GM10266 (cell line): ENCODE data around the gene HLF.

Source experiments
- DNase-seq: peaks from one replicate; pipeline ENCODE4 v3.0.0; 2012; ENCODE audit errors: extremely low spot score
- TF ChIP-seq, protein P1 (sequence below): IDR thresholded peaks from 2 replicates; pipeline ENCODE4 v1.5.1; 2012; ENCODE audit warnings: mild to moderate bottlenecking, low read depth; ENCODE audit not compliant: control insufficient read depth, insufficient read depth; ENCODE audit errors: missing control alignments

The HLF gene

DNA sequence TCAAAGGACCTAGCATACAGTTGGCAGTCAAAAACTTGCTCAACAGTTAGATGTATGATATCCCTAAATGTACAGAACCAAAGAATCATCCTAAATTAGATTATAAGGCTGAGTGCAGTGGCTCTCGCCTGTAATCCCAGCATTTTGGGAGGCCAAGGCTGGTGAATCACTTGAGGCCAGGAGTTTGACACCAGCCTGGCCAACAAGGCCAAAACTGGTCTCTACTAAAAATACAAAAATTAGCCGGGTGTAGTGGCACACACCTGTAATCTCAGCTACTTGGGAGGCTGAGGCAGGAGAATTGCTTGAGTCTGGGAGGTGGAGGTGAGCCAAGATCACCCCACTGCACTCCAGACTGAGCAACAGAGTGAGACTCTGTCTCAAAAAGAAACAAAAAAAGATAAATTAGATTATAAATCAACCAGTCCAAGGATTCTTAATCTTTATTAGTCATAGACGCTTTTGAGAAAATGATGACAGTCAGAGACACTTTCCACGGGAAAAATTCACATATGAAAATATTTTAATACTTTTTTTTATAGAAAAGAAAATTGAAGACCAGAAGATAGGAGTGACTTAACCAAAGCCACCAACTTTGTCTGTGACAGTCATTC is 79.2 kb downstream of the HLF start:
- TF ChIP-seq, protein P1, sequence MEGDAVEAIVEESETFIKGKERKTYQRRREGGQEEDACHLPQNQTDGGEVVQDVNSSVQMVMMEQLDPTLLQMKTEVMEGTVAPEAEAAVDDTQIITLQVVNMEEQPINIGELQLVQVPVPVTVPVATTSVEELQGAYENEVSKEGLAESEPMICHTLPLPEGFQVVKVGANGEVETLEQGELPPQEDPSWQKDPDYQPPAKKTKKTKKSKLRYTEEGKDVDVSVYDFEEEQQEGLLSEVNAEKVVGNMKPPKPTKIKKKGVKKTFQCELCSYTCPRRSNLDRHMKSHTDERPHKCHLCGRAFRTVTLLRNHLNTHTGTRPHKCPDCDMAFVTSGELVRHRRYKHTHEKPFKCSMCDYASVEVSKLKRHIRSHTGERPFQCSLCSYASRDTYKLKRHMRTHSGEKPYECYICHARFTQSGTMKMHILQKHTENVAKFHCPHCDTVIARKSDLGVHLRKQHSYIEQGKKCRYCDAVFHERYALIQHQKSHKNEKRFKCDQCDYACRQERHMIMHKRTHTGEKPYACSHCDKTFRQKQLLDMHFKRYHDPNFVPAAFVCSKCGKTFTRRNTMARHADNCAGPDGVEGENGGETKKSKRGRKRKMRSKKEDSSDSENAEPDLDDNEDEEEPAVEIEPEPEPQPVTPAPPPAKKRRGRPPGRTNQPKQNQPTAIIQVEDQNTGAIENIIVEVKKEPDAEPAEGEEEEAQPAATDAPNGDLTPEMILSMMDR: no peak
- no peak for DNase-seq

DNA sequence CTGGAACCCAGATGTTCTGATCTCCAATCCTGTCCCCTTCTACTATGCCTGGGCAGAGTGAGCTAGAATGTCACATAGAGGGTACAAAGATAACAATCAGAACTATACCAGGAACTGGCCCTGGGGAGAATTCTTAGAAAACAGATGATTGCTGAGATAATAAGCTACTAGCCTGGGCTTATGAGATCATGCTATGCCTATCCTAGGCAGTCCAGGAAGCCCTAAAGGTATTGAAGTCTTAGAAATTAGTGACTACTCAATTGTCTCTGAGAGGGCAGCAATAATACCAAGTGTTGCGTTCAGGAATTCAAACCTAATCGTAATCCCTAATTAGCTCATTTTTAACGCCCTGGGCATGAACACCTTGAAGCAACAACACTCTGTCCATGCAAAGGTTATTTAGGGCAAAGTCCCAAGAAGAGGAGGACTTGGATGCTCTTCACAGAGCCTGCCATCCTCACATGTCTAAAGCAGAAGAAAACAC is 79.8 kb downstream of the HLF start:
- no peak for DNase-seq
- TF ChIP-seq, protein P1: no peak

DNA sequence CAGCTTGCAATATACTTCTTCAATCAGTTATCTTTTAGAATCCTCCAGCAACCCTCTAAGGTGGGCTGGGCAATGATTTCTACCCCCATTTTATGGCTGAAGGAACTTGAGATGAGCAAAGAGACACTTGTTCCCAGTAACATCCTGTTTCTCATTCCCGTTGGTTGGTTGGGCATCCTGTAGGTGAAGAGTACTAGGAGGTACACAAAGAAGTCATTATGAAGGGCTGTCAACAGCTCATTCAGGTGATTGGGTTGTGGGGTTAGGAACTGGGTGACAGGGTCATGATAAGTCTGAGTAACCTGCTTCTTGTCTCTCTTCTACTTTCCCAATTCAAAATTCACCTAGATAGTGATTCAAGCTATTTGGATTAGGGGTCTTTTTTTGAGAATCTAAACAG is 80.4 kb downstream of the HLF start:
- TF ChIP-seq, protein P1: no peak
- DNase-seq: no peak

DNA sequence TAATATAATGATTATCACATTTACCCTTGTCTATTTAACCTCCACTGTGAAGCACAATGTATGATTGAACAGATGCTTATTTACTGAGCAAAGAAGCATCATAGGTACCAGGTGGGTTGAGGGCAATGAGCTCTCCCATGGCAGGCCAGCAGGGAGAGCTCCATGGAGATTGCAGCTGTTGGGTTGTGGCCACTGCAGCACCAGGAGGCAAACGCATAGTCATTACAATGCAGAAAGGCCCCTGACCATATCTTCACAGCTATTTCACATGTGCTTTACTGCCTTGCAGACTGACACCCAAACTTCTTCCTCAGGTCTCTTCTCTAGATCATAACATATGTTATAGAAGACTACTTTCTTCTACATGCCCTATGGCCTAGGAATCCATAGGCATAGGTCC is 81.9 kb downstream of the HLF start:
- TF ChIP-seq, protein P1: no peak
- no peak for DNase-seq

DNA sequence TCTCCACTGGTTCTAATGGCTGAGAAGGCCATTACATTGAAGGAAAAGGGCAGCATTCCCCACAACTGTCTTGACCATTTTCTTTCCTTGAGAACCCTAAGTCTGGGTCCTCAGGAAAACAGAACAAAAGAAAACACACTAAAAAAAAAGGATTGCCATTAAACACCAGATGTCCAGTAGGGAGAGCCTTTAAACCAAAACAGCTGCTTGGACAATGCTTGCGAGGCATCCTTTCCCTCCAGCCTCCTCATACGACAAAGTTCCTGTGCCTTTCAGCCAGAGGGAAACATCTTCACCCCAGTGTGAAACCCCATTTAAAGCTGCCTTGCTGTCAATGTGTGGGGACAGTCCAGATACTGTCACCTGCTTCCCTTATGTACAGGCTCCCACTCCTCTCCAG is 82.6 kb downstream of the HLF start:
- no peak for DNase-seq
- TF ChIP-seq, protein P1: no peak

DNA sequence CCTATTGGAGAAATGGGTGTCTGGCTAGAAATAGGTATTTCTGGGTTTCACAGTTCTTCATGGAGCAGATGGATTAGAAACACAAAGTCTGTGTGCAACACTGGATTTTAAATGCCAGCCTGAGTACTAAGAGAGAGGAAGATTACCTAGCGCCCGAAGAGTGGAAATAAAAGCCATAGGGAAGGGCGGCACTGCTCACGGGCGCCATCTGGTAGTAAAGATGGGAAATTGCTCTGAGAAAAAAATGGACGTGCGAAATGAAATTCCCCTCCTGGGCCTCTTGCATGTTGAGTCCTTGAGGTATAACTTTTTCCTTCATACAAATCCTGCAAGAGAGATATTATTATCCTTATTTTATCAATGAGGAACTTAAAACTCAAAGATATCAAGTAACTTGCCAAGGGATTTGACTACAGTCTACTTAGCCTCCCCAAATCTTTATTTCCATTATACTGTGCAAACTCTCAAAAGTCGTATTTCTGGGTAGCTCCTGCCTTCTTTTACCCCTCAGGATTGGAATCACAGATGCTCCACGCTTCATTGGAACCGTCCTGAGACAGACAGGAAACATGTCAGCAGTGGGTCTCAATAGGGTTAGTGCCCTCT is 84.1 kb downstream of the HLF start:
- peak; percentile 46 for DNase-seq
- TF ChIP-seq, protein P1: peak; percentile 78

DNA sequence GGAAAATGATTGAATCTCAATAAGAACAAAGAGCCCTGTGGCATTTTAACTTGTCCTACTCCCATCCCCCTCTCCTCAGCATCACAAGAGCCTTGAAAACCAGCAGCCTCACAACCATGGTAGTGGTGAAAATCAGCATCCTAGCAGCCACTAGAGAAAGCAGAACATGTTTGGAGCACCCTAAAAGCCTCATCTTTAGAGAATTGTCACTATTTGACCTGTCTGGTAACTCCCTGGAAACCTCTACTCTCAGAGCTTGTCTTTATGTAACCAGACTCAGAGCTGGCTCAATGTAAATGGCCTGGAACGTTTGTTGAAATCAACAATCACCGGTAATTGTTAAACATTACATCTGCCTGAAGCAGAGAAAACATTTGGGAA is 86.1 kb downstream of the HLF start:
- TF ChIP-seq, protein P1: no peak
- no peak for DNase-seq
